Mammary epithelial cell (primary cell): ENCODE data around the gene SLC44A1.

ENCODE experiments used
- EZH2 ChIP-seq: IDR thresholded peaks from 2 replicates; pipeline ENCODE4 v1.6.1; 2012; ENCODE audit warnings: low read length, inconsistent platforms, borderline replicate concordance
- TF ChIP-seq, protein P1 (sequence below), 2 donors: IDR thresholded peaks in 1 of 2; conservative IDR thresholded peaks in 1 of 2; 2 replicates each; pipeline ENCODE4 v1.5.1; 2011 to 2012; ENCODE audit warnings: inconsistent platforms in 2 of 2, low read length in 2 of 2, mild to moderate bottlenecking in 2 of 2, control low read depth in 1 of 2, low read depth in 1 of 2; ENCODE audit not compliant: insufficient read depth in 1 of 2; ENCODE audit errors: extremely low read depth in 1 of 2

DNA sequence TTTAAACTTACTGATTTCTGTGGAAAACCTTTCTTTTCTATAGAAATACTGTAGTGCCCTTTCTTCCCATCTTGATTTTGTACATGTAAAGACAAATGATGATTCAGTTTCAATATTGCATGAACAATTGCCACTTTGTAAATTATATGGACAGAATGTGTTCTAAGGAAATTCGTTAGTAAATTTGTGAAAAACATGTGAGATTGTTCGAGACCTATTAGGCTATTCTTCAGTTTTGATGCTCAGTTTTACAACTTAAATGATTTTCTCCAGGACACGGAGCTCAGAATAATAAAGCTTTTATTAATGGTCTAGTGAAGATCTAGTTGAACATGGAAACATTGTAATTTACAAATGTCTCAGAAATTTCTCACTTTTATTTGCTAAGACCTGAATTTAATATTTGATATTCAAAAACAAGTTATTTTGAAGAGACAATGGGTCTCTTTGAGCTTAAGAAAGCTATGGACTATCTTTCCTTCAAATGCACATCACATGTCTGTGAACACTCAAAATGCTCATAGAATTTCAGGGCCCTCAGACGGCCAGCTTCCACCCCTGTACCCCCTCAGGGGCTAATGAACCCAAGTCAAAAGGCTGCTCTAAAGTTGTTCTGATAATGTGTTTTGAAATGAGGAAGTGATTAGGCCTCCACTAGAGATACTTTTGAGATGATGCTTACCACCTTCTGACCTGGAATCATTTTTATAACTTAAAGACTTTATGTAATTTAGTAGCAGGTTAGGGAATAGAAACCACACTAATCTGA, 149.3 kb downstream of the SLC44A1 start:
- TF ChIP-seq, protein P1, sequence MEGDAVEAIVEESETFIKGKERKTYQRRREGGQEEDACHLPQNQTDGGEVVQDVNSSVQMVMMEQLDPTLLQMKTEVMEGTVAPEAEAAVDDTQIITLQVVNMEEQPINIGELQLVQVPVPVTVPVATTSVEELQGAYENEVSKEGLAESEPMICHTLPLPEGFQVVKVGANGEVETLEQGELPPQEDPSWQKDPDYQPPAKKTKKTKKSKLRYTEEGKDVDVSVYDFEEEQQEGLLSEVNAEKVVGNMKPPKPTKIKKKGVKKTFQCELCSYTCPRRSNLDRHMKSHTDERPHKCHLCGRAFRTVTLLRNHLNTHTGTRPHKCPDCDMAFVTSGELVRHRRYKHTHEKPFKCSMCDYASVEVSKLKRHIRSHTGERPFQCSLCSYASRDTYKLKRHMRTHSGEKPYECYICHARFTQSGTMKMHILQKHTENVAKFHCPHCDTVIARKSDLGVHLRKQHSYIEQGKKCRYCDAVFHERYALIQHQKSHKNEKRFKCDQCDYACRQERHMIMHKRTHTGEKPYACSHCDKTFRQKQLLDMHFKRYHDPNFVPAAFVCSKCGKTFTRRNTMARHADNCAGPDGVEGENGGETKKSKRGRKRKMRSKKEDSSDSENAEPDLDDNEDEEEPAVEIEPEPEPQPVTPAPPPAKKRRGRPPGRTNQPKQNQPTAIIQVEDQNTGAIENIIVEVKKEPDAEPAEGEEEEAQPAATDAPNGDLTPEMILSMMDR (conservative IDR thresholded peaks at IDR 0.05 in 1 of 2, IDR thresholded peaks at IDR 0.05 in 1 of 2; ENCODE audit: extremely low read depth in 1 of 2, insufficient read depth in 1 of 2, low read depth in 1 of 2, low read length in 2 of 2): no peak
- no peak for TF ChIP-seq EZH2
